GM21737 (cell line): ENCODE results near the gene ZFP36L1.
A peak's percentile ranks its signal among the peaks of the same experiment; 100 is the strongest.

Experiments
- ATAC-seq: cut with Tn5 transposase; IDR thresholded peaks from one replicate; pipeline ENCODE4 v1.9.1; 2021; ENCODE audit warnings: mild to moderate bottlenecking, moderate library complexity; ENCODE audit not compliant: unreplicated experiment

The ZFP36L1 gene

DNA sequence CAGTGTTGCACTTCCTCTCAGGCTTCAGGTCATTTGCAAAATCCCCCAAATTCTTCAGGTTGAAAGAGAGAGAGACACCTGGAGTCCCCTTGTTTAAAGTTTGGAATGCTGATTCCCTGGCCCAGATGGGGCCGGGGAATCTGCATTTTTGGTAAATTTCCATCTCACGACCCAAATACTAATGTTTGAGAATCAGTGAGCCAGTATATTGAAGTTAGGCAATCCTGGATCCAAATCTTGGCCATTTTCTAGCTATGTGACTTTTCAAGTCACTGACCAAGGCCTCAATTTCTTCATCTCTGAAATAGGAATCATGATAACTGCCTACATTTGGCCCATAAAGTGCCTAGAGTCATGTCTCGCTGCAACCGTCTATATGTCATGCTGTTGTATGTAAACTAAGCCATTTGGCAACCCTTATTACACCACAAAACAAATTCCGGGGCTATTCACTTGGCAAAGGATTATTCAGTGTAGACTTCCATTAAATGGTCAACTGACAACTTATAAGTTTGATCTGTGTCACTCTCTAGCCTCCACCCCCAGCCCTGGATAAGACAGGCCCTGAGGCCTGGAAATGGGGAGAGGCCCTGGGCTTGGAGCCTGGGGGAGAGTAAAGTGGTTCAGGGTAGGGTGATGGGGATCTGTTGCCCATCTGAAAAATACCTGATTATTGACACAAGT lies 3.7 kb upstream of the ZFP36L1 start:
- ATAC-seq: no peak

DNA sequence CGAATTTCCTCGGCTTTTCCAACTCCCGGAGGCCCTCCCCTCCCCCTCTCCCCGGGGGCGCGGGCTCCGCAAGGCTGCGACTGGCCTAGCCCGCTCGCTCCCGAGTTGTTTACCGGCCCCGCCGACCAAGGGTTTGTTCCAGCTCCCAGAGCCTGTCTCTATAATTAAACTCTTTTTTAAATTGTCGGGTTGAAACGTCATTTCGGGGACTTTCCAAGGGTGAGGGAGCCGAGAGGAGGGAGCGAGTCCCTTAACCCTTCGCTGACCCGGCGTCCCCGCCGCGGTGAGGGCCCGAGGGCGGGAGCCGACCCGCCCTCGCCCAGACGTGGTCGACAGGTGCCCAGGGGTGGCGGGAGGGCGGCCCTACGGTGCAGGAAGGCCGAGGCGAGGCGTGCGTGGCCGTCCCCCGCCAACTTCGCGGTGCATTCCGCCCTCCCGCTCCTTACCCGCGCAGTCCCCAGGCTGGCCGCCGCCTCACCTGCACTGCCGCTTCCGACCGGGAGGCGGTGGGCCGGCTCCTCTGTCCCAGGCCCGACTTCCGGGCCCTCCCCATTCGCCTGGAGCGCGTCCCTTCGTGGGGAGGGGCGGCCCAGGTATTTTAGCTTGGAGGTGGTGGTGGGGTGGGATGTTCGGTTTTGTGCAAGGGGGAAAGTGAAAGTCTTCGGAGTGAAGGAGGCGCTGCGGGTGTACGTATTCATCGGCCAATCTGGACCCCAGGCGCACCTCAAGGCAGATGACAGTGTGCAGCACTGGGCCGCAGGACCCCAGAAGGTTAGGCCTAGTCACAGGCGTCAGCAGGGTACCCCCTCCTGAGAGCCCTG lies 2.9 kb upstream of the ZFP36L1 start:
- ATAC-seq: peak; percentile 39

GRCh38 chr14:68794851-68795596 lies 2.2 kb upstream of the ZFP36L1 start:
- ATAC-seq: no peak

GRCh38 chr14:68794130-68794850 lies 1.4 kb upstream of the ZFP36L1 start:
- no peak for ATAC-seq

DNA sequence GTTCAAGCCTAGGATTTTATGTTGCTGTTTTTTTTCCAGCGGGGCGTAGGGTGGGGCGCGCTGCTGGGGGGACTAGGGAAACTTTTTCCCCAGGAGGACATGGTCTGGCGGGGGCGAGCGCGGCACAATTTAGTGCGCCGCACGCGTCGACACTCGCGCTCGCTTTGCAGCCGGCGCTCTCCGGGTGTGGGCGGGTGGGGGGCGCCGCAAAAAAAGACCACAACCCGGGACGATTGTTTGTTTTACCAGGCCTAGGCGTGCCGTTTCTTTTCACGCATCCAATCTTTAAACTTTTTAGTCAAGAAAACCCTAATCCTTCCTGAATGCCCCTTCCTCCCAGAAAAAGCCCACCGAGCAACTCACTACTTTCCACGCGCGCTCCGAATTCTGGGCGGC lies 865 bp upstream of the ZFP36L1 start:
- no peak for ATAC-seq

GRCh38 chr14:68792678-68792978 lies 239 bp downstream of the ZFP36L1 start:
- ATAC-seq: no peak

DNA sequence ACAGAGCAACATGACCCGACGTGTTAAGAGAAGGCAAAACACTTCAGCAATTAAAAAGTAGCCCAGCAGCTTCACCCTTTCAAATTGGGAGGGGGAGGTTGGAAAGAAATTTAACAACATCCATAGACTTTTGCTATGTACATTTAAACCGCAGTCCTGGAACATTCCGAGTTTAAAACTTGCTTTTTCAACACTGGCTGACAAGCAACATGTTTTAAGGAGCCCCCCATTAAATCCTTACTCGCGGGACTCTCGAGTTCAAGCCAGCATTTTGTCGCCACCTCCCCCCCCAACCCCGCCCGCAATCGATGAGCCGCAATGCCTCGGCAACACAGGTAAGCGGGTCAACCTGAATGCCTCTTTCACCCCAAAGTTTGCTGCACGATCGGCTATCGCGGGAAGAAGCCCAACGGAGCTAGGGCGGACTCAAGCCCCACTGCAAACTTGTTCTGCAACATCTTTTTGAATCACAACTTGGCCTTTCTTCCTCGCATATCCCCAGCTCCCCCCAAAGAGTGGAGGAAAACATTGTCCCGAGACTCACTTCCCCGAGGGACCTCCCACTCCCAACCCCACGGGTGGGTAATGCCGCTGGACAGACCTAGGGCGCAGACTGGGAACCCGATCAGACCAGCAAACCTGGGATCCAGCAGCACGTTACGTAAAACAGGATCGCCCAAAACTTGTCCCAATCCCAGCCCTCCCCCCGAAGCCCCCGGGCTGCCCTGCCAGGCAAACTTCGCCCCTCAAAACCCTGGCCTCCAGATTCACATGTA lies 777 bp downstream of the ZFP36L1 start:
- ATAC-seq: no peak

DNA sequence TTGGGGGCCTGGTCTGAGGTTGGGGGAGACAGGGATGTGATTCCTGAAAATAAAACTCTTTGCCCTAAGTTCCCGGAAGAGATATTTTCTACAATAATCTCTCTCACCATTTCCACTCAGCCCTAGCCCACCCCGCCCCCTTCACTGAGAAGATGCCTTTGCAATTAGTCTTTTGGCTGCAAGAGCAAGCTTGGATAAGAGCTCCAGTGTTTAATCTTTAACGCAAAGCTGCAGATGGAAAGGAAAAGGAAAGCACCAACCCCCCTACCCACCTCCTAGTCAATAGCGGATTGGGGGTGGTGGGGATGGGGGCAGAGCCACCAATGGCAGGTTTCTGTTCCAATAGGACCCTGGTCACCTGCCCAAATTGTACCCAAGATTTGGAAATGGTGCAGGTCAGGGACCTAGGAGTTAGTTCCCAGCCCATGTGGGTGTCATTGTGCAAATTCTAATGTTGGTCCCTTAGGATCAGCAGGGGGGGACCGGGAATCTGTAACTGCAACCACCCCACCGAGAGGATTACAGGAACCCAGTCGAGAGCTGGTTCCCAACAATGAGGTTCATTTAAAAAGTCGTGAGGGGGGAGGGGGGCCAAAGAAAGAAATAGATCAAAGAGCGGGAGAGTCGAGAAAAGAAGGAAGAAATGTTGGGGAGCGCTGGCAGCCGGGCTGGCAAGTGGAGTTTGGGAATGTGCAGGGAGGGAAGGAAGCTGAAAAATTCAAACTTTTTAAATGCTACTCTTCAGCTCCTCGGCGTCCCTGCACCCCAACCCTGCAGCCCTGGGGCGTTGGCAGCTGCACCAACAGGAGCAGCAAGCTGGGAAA lies 1.6 kb downstream of the ZFP36L1 start:
- no peak for ATAC-seq

- no peak for ATAC-seq
These were observed 2.2 kb downstream of the ZFP36L1 start for GRCh38 chr14:68790644-68791077.

- no peak for ATAC-seq
These were observed 2.8 kb downstream of the ZFP36L1 start for GRCh38 chr14:68789821-68790643.

DNA sequence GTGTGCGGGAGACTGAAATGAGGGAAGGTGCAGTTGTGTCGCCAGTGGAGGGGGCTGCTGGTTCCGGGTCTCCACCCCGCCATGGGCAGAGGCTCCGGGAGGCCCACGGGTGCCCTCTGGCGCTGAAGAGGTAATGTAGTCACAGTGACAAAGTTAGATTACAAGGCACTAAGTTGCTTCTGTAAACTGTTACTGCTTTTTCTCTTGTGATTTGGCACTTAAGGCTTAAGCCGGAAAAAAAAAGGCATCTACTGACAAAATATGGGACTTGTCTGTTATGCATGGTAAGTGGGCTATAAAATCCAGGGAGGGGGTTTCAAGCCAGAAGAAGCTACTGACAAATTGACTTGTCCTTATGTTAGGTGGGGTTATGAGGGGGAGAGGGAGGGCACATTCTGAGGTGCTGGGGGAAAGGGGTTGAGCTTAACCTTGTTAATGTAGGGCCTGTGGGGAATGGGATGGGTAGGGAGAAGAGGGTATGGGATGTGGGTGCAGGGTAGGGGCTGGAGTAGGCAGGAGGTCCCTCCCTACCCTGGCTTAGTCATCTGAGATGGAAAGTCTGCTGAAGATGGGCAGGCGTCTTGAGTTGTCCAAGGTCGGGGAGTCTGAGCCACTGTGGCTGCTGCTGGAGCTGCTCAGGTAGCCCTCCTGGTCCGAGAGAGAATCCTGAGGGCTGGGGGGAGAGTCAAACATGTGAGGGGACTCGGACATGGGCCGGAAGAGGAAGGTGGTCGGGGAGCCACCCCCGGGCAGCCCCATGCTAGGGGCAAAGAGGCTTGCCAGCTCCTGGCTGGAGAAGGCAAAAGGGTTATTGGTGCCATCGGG lies 3.7 kb downstream of the ZFP36L1 start:
- ATAC-seq: no peak

DNA sequence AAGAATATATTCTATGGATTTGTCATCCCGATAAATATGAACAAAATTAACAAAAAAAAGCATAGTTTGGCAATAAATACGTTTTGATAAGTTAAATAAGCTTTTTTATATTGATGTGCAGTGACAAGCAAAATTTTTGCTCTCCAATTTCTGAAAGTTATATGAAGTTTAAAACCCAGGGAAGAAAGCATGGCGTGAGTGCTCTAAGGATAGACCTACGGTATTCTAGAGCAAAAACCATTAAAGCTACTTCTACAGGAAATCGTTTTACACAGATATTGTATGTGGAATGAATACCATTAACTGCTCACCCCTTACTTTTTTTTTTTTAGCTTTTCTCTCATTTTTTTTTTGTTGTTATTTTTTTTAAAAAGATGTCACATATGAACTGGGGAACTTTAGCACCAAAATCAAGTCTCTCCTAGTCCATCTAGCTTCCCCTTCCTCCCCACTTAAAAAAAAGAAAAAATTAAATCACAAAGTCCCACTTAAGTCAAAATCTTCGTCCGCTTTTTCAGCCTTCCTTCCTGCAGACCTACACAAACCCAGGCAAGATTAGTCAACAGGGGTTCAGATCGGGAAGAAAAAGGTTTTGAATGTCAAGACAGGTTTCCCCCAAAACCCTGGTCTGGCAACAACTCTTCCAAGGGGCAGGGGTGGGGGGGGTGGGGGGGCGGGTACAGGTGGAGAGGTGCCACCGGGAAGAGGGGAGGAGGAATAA lies 4.4 kb downstream of the ZFP36L1 start:
- no peak for ATAC-seq

GRCh38 chr14:68787092-68787992 lies 5.5 kb downstream of the ZFP36L1 start:
- no peak for ATAC-seq

DNA sequence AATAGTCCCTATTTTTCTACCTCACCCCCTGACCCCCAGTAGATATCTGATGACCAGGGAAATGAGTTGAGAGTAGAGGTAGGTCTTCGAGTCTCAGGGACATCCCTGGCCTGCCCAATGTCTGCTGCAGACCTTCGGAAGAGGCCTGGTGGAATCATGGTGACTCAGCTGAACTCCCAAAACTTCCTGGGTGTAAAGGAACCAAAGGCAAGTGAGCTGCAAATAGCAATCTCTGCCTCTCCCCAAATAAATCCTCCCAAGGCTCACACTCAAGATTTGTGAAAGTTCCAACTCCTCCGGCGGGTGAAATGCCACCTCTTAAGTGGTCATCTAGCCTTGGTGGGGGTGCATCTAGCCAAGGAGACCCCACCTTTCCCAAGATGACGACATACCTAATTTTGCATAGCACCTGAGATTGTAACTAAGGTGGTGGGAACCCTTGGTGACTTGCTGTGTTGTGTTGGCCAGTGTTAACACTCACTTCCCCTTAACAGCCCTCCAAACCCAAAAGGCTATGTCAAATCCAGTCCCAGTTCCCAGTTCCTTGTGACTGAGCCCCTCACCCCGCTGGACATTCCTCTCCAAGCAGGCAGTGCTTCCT lies 6.3 kb downstream of the ZFP36L1 start:
- ATAC-seq: no peak

DNA sequence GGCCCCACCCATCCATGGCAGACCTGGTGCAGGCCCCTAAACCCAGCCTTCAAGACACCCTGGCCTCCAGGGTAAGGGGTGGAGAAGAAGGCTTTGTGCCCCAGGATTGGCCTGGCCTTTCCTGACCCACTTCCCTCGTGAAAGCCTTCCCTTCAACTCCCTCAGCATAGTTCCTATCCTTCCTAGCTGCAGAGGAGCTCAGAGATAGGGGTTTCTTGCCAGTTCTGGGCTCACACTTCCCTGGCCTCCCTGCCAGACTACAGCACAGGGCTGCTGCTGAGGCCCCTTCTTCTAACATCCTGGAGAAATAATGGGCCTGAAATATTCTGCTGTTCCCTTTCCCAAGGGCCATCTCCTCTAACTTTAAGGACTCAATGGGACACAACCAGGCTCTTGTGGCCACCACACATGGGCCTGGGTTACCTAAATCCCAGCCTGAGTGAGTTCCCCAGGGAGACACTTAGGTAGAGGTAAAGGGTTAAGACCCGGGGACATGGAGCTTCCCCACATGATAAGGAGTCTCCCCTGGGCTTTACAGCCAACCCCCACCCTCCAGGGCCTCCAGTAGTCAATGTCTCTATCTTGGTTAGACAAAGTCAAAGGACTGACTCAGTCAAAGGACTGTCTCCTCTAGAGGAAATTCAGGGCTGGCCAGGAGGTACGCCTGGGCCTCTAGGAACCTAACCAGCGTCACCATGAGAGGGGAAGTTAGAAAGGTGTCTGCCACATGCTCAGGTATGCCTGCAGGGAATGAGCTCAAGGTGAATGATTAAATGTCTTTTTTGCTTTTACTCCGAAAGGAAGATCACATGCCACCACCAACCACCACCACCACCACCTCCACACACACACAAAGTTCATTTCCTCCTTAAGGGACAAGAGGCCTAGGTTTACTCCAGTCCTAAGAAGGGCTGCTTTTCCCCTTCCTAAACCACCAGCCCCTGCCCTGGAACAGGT lies 7.1 kb downstream of the ZFP36L1 start:
- no peak for ATAC-seq
